ENCODE data around the gene DCAKD.

The DCAKD gene

GRCh38 chr17:45051060-45051719, at the start of gene DCAKD:
Gene DCAKD (minus strand): TSS chr17:45051632. CDS start chr17:45034885, 16,747 bp downstream.
- peak; percentile 82 to 85 for DNase-seq (ENCODE audit: low read depth in 1 of 2, low spot score in 1 of 2)

GRCh38 chr17:45098869-45099616, 47.6 kb upstream of the DCAKD start:
- peak; percentile 37 to 55 for DNase-seq (ENCODE audit: low read depth in 1 of 2, low spot score in 1 of 2)

- no peak for DNase-seq (ENCODE audit: low read depth in 1 of 2, low spot score in 1 of 2)
Measured at GRCh38 chr17:45098081-45098868, 46.8 kb upstream of the DCAKD start.

GRCh38 chr17:45096926-45097325, 45.5 kb upstream of the DCAKD start:
- no peak for DNase-seq (ENCODE audit: low read depth in 1 of 2, low spot score in 1 of 2)

- no peak for DNase-seq (ENCODE audit: low read depth in 1 of 2, low spot score in 1 of 2)
Measured at GRCh38 chr17:45096141-45096540, 44.7 kb upstream of the DCAKD start.

- no peak for DNase-seq (ENCODE audit: low read depth in 1 of 2, low spot score in 1 of 2)
Measured at GRCh38 chr17:45093444-45094110, 42.1 kb upstream of the DCAKD start.

GRCh38 chr17:45092911-45093430, 41.5 kb upstream of the DCAKD start:
- no peak for DNase-seq (ENCODE audit: low read depth in 1 of 2, low spot score in 1 of 2)

GRCh38 chr17:45091778-45092425, 40.5 kb upstream of the DCAKD start:
- DNase-seq (ENCODE audit: low read depth in 1 of 2, low spot score in 1 of 2): no peak

GRCh38 chr17:45090711-45091110, 39.3 kb upstream of the DCAKD start:
- no peak for DNase-seq (ENCODE audit: low read depth in 1 of 2, low spot score in 1 of 2)

- DNase-seq (ENCODE audit: low read depth in 1 of 2, low spot score in 1 of 2): no peak
Measured at GRCh38 chr17:45088741-45089140, 37.3 kb upstream of the DCAKD start.

GRCh38 chr17:45087978-45088377, 36.5 kb upstream of the DCAKD start:
- no peak for DNase-seq (ENCODE audit: low read depth in 1 of 2, low spot score in 1 of 2)

GRCh38 chr17:45087504-45087975, 36.1 kb upstream of the DCAKD start:
- DNase-seq (ENCODE audit: low read depth in 1 of 2, low spot score in 1 of 2): no peak

GRCh38 chr17:45086865-45087503, 35.6 kb upstream of the DCAKD start:
- no peak for DNase-seq (ENCODE audit: low read depth in 1 of 2, low spot score in 1 of 2)

- DNase-seq (ENCODE audit: low read depth in 1 of 2, low spot score in 1 of 2): no peak
Measured at GRCh38 chr17:45086391-45086790, 35.0 kb upstream of the DCAKD start.

- DNase-seq (ENCODE audit: low read depth in 1 of 2, low spot score in 1 of 2): no peak
Measured at GRCh38 chr17:45081047-45081703, 29.7 kb upstream of the DCAKD start.

- DNase-seq (ENCODE audit: low read depth in 1 of 2, low spot score in 1 of 2): no peak
Measured at GRCh38 chr17:45077643-45078042, 26.2 kb upstream of the DCAKD start.

GRCh38 chr17:45073414-45074070, 22.1 kb upstream of the DCAKD start:
- DNase-seq (ENCODE audit: low read depth in 1 of 2, low spot score in 1 of 2): no peak

- DNase-seq (ENCODE audit: low read depth in 1 of 2, low spot score in 1 of 2): no peak
Measured at GRCh38 chr17:45070809-45071208, 19.4 kb upstream of the DCAKD start.

- no peak for DNase-seq (ENCODE audit: low read depth in 1 of 2, low spot score in 1 of 2)
Measured at GRCh38 chr17:45070001-45070400, 18.6 kb upstream of the DCAKD start.
